ENCODE measurements around the gene ROM1. TPM values are rescaled to one million over a fixed set of nuclear protein-coding genes. Genes with fewer than 3 reads are reported as not detected.
A peak's percentile ranks its signal among the peaks of the same experiment; 100 is the strongest.
"Not testable (repeated sequence)": the region's sequence is repeated elsewhere in the genome, so short reads cannot be mapped to it uniquely, and the experiment has no call there.

Gene ROM1
- total RNA-seq, 1 donor: 6.5 TPM

DNA sequence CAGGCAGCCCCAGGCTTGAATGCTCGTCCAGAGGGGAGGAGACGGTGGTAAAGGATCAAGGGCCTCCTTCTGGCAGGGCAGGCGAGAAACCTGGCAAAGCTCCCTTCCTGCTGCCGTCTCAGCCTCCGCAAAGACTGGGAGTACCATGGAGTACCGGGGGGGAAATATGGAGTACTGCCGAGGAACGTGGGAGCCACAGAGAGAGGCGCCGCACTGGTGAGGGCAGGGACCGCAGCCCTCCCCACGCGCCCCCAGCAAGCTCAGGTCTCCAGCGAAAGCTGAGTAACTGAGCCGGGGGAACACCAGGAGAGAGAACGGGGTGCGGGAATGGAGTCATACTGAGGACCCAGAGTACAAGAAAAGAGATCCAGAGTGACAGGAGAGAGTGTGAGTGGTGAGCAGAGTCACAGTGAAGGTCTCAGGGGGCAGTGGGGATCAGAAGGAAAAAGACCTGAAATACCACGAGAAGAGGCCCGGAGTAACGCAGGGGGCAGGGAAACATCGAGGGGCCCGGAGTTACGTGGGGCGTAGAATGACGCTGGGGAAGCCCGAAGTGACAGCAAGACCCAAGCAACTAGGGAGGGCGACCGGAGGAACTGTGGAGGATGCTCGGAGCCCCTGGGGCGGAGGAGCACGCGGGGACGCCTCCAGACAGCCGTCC, 1.2 kb upstream of the ROM1 start:
- H3K4me2 ChIP-seq (ENCODE audit: insufficient read depth, low read length): peak overlapping the region; percentile 98
- peak overlapping the region; percentile 83 for H3K27ac ChIP-seq (ENCODE audit: low read depth, low read length)
- peaks cover 2% of the 10 kb centered on the region for H4K20me1 ChIP-seq (ENCODE audit: insufficient read depth, low read length)
- TF ChIP-seq, protein P1, sequence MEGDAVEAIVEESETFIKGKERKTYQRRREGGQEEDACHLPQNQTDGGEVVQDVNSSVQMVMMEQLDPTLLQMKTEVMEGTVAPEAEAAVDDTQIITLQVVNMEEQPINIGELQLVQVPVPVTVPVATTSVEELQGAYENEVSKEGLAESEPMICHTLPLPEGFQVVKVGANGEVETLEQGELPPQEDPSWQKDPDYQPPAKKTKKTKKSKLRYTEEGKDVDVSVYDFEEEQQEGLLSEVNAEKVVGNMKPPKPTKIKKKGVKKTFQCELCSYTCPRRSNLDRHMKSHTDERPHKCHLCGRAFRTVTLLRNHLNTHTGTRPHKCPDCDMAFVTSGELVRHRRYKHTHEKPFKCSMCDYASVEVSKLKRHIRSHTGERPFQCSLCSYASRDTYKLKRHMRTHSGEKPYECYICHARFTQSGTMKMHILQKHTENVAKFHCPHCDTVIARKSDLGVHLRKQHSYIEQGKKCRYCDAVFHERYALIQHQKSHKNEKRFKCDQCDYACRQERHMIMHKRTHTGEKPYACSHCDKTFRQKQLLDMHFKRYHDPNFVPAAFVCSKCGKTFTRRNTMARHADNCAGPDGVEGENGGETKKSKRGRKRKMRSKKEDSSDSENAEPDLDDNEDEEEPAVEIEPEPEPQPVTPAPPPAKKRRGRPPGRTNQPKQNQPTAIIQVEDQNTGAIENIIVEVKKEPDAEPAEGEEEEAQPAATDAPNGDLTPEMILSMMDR (IDR thresholded peaks at IDR 0.05; ENCODE audit: extremely low read depth, low read depth, low read length): no peak
- H3K36me3 ChIP-seq (ENCODE audit: insufficient read depth, low read length): peaks cover 32% of the 10 kb centered on the region
- peak overlapping the region; percentile 92 for H3K4me3 ChIP-seq (ENCODE audit: insufficient read depth, low read length)
- H3K79me2 ChIP-seq (ENCODE audit: insufficient read depth, low read length): peaks cover 11% of the 10 kb centered on the region
- no peaks in the 10 kb centered on the region for H3K9me3 ChIP-seq (ENCODE audit: low read depth, low read length)
- H3K4me1 ChIP-seq (ENCODE audit: insufficient read depth, low read length): peaks cover 11% of the 10 kb centered on the region
- H3K27me3 ChIP-seq (ENCODE audit: insufficient read depth, low read length): no peaks in the 10 kb centered on the region
- H2AFZ ChIP-seq (ENCODE audit: low read length): peak overlapping the region; percentile 94
- peak; percentile 96 for DNase-seq (ENCODE audit: insufficient read length, low spot score, missing footprints)

DNA sequence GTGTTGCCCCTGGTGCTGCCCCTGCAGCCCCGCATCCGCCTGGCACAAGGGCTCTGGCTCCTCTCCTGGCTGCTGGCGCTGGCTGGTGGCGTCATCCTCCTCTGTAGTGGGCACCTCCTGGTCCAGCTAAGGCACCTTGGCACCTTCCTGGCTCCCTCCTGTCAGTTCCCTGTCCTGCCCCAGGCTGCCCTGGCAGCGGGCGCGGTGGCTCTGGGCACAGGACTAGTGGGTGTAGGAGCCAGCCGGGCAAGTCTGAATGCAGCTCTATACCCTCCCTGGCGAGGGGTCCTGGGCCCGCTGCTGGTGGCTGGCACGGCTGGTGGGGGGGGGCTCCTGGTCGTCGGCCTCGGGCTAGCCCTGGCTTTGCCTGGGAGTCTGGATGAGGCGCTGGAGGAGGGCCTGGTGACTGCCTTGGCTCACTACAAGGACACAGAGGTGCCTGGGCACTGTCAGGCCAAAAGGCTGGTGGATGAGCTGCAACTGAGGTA, 278 bp downstream of the ROM1 start:
- Histone ChIP-seq H3K9me3 (ENCODE audit: low read depth, low read length) (no peaks in the 10 kb centered on the region), H3K4me2 (ENCODE audit: insufficient read depth, low read length) (peak overlapping the region; percentile 98), H3K27me3 (ENCODE audit: insufficient read depth, low read length) (no peaks in the 10 kb centered on the region), H3K79me2 (ENCODE audit: insufficient read depth, low read length) (peaks cover 11% of the 10 kb centered on the region), H3K27ac (ENCODE audit: low read depth, low read length) (peak overlapping the region; percentile 45), H2AFZ (ENCODE audit: low read length) (peak overlapping the region; percentile 51), H4K20me1 (ENCODE audit: insufficient read depth, low read length) (peaks cover 2% of the 10 kb centered on the region), H3K36me3 (ENCODE audit: insufficient read depth, low read length) (peaks cover 29% of the 10 kb centered on the region), H3K4me3 (ENCODE audit: insufficient read depth, low read length) (peak overlapping the region; percentile 92), H3K4me1 (ENCODE audit: insufficient read depth, low read length) (peaks cover 11% of the 10 kb centered on the region)
- peak; percentile 85 for DNase-seq (ENCODE audit: insufficient read length, low spot score, missing footprints)
- TF ChIP-seq, protein P1 (IDR thresholded peaks at IDR 0.05; ENCODE audit: extremely low read depth, low read depth, low read length): no peak

DNA sequence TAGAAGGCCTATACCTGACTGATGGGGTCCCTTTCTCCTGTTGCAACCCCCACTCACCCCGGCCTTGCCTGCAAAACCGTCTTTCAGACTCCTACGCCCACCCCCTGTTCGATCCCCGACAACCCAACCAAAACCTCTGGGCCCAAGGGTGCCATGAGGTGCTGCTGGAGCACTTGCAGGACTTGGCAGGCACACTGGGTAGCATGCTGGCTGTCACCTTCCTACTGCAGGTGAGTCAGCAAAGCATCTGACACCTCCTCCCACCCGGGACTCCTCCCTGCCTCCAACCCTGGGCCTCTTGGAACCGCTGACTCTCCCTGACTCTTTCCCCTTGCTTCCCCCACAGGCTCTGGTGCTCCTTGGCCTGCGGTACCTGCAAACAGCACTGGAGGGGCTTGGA, 1.2 kb downstream of the ROM1 start:
- Histone ChIP-seq H3K36me3 (ENCODE audit: insufficient read depth, low read length) (peaks cover 26% of the 10 kb centered on the region), H3K79me2 (ENCODE audit: insufficient read depth, low read length) (peaks cover 15% of the 10 kb centered on the region), H3K27ac (ENCODE audit: low read depth, low read length) (no peak overlapping the region), H3K4me2 (ENCODE audit: insufficient read depth, low read length) (no peak overlapping the region), H2AFZ (ENCODE audit: low read length) (no peak overlapping the region), H4K20me1 (ENCODE audit: insufficient read depth, low read length) (peaks cover 2% of the 10 kb centered on the region), H3K27me3 (ENCODE audit: insufficient read depth, low read length) (no peaks in the 10 kb centered on the region), H3K4me1 (ENCODE audit: insufficient read depth, low read length) (peaks cover 11% of the 10 kb centered on the region), H3K9me3 (ENCODE audit: low read depth, low read length) (no peaks in the 10 kb centered on the region), H3K4me3 (ENCODE audit: insufficient read depth, low read length) (no peak overlapping the region)
- TF ChIP-seq, protein P1 (IDR thresholded peaks at IDR 0.05; ENCODE audit: extremely low read depth, low read depth, low read length): no peak
- peak; percentile 71 for DNase-seq (ENCODE audit: insufficient read length, low spot score, missing footprints)

DNA sequence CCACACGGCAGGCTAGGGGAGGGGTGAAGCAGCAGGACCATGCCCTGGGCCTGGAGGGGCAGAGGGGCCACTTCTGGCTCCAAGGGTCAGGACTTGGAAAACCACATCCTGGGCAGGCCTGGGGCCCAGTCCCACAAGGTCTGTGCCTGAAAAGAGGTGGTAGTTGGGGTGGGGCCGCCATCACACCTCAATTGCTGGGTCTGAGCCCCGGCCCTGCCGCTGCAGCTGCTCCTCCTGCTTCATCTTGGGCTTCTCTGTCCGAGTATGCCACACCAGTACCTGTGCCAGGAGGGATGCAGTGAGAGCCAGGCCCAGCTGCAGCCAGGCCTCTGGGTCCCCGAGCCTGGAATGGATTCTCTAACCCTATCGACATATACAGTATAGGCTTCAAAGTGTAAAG, 2.5 kb downstream of the ROM1 start:
- Histone ChIP-seq H3K79me2 (ENCODE audit: insufficient read depth, low read length) (peaks cover 19% of the 10 kb centered on the region), H4K20me1 (ENCODE audit: insufficient read depth, low read length) (no peaks in the 10 kb centered on the region), H3K27ac (ENCODE audit: low read depth, low read length) (no peak overlapping the region), H3K36me3 (ENCODE audit: insufficient read depth, low read length) (peaks cover 21% of the 10 kb centered on the region), H3K4me2 (ENCODE audit: insufficient read depth, low read length) (no peak overlapping the region), H2AFZ (ENCODE audit: low read length) (no peak overlapping the region), H3K4me3 (ENCODE audit: insufficient read depth, low read length) (no peak overlapping the region), H3K9me3 (ENCODE audit: low read depth, low read length) (no peaks in the 10 kb centered on the region), H3K27me3 (ENCODE audit: insufficient read depth, low read length) (no peaks in the 10 kb centered on the region), H3K4me1 (ENCODE audit: insufficient read depth, low read length) (peaks cover 12% of the 10 kb centered on the region)
- TF ChIP-seq, protein P1 (IDR thresholded peaks at IDR 0.05; ENCODE audit: extremely low read depth, low read depth, low read length): no peak
- no peak for DNase-seq (ENCODE audit: insufficient read length, low spot score, missing footprints)

DNA sequence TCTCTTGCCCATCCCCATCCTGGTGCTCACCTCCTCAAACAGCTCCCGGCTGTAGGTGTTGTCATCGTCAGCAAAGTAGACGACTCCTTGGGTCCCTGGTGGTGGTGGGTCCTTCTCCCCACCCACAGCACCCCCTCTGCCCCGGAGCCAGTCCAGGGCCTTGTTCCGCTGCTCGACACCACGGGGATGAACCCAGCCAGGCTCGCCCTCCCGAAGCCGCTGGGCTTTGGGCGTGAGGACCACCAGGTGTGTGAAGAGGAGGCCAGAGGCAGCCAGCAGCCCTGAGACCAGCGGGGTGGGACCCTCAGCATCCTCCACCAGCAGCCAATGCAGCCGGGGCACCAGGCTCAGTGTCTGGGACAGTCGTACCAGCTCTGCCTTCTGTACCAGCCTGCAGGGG, 3.9 kb downstream of the ROM1 start:
- H2AFZ ChIP-seq (ENCODE audit: low read length); H3K9me3 ChIP-seq (ENCODE audit: low read depth, low read length); H3K4me1 ChIP-seq (ENCODE audit: insufficient read depth, low read length); H3K4me3 ChIP-seq (ENCODE audit: insufficient read depth, low read length); H3K4me2 ChIP-seq (ENCODE audit: insufficient read depth, low read length); H4K20me1 ChIP-seq (ENCODE audit: insufficient read depth, low read length); H3K27me3 ChIP-seq (ENCODE audit: insufficient read depth, low read length); H3K27ac ChIP-seq (ENCODE audit: low read depth, low read length); DNase-seq (ENCODE audit: insufficient read length, low spot score, missing footprints): not testable (repeated sequence)
- Histone ChIP-seq H3K79me2 (ENCODE audit: insufficient read depth, low read length) (peaks cover 15% of the 10 kb centered on the region), H3K36me3 (ENCODE audit: insufficient read depth, low read length) (peaks cover 18% of the 10 kb centered on the region)

All from osteoblast (primary cell).